Lung (tissue), 12 donors: Measurements from ENCODE around the gene GIMAP6. TPM values are rescaled to one million over a fixed set of nuclear protein-coding genes. Genes with fewer than 3 reads are reported as not detected.
A peak's percentile ranks its signal among the peaks of the same experiment; 100 is the strongest.
"Not testable (repeated sequence)": the region's sequence is repeated elsewhere in the genome, so short reads cannot be mapped to it uniquely, and the experiment has no call there.

Experiments used
- ATAC-seq: fragments of 200-7000 bp; cut with Tn5 transposase; one replicate; pipeline ENCODE4 v1.9.1; 2020; ENCODE audit warnings: moderate number of reproducible peaks; ENCODE audit not compliant: insufficient read depth, low FRiP score
- DNase-seq, 3 donors: peaks; one replicate each; pipeline ENCODE4 v3.0.0-alpha.2; 2013 to 2017
- H3K27ac ChIP-seq, 2 donors: one replicate each; pipeline ENCODE4 v1.5.1; 2013; ENCODE audit warnings: mild to moderate bottlenecking in 2 of 2, moderate library complexity in 2 of 2, control low read depth in 1 of 2, inconsistent platforms in 1 of 2, low read depth in 1 of 2, low read length in 1 of 2
- H3K27me3 ChIP-seq, 3 donors: one replicate each; pipeline ENCODE4 v1.5.1; 2013; ENCODE audit warnings: low read length in 2 of 3; ENCODE audit not compliant: control insufficient read depth in 3 of 3, insufficient read depth in 3 of 3
- H3K36me3 ChIP-seq, 4 donors: one replicate each; pipeline ENCODE4 v1.5.1; 2013; ENCODE audit warnings: low read length in 4 of 4, mild to moderate bottlenecking in 1 of 4, moderate library complexity in 1 of 4; ENCODE audit not compliant: control insufficient read depth in 4 of 4, insufficient read depth in 4 of 4
- H3K4me1 ChIP-seq, 5 donors: one replicate each; pipeline ENCODE4 v1.5.1; 2013; ENCODE audit warnings: low read length in 5 of 5, mild to moderate bottlenecking in 2 of 5, moderate library complexity in 1 of 5; ENCODE audit not compliant: control insufficient read depth in 5 of 5, insufficient read depth in 5 of 5
- H3K4me3 ChIP-seq: one replicate; pipeline ENCODE4 v1.5.1; 2013; ENCODE audit warnings: mild to moderate bottlenecking, control low read depth, moderate library complexity
- H3K9ac ChIP-seq, 2 donors: one replicate each; pipeline ENCODE4 v1.5.1; 2013; ENCODE audit warnings: low read length in 2 of 2, control low read depth in 1 of 2; ENCODE audit not compliant: insufficient read depth in 1 of 2
- H3K9me3 ChIP-seq, 4 donors: one replicate each; pipeline ENCODE4 v1.5.1; 2013; ENCODE audit warnings: low read length in 3 of 4, mild to moderate bottlenecking in 1 of 4, moderate library complexity in 1 of 4; ENCODE audit not compliant: control insufficient read depth in 4 of 4, insufficient read depth in 3 of 4
- CTCF ChIP-seq: IDR thresholded peaks from 2 replicates; pipeline ENCODE4 v1.5.1; 2012; ENCODE audit warnings: mild to moderate bottlenecking; ENCODE audit errors: control extremely low read depth, extremely low read depth
- WGBS, 2 donors: extraction: QIAGEN DNeasy Blood & Tissue Kit; methylation state at CpG; one replicate each; pipeline ENCODE4 v1.1.7; 2013; 5-methylcytosine and 5-hydroxymethylcytosine counted together
- polyA plus RNA-seq, 2 donors: library from polyadenylated mRNA; stranded (reverse); fragments of 200-250 nt; gene quantifications; one replicate each; pipeline ENCODE4 v1.2.1, GENCODE V29; 2013
- total RNA-seq, 2 donors: library from RNA; depleted of rRNA in 1 of 2; stranded (reverse); fragments of >200 nt in 1 of 2; gene quantifications; one replicate each; pipeline ENCODE4 v1.2.1, GENCODE V29; 2014 to 2021
- donor health status: control.
- donor health status: control.
- donor health status: Bipolar disorder and iron deficiency.
- donor health status: healthy.
- donor health status: DM: yes; HTN: yes; CAD: no.

Gene GIMAP6
- total and polyA plus RNA-seq, 4 donors, result 12.1 to 53.7 (median 40.0) TPM

GRCh38 chr7:150675714-150676113 is 43.5 kb upstream of the GIMAP6 start:
- Histone ChIP-seq H3K27me3 (no peaks in the 10 kb centered on the region), H3K36me3 (no peaks in the 10 kb centered on the region), H3K9ac (peak overlapping the region in 1 of 2 donors; percentile 23), H3K9me3 (no peaks in the 10 kb centered on the region), H3K27ac (peak overlapping the region; percentile 17 to 45), H3K4me1 (peaks cover 0 to 13% (median 0%) of the 10 kb centered on the region in 5 donors), H3K4me3 (no peak overlapping the region)
- 49 to 50% methylated on average over 2 of the region's 2 CpGs for WGBS, 2 donors
- DNase-seq (no peak), ATAC-seq (no peak)
- TF ChIP-seq CTCF, result no peak

DNA sequence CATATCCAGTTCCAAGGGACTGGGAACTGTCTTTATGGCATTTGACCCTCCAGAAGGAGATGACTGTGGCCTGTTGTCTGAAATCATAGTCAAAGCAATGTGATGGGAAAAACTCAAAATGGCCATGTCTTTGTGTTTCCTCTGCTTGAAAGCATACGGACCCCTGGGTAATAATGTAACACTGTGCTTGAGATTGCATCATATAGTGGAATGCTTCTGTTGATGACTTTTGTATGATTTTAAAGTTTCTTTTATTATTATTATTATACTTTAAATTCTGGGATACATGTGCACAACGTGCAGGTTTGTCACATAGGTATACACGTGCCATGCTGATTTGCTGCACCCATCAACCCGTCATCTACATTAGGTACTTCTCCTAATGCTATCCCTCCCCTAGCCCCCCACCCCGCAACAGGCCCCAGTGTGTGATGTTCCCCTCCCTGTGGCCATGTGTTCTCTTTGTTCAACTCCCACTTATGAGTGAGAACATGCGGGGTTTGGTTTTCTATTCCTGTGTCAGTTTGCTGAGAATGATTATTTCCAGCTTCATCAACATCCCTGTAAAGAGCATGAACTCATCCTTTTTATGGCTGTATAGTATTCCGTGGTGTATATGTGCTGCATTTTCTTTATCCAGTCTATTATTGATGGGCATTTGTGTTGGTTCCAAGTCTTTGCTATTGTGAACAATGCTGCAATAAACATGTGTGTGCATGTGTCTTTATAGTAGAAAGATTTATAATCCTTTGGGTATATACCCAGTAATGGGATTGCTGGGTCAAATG is 39.8 kb upstream of the GIMAP6 start:
- peaks cover 0 to 13% (median 0%) of the 10 kb centered on the region in 5 donors for H3K4me1 ChIP-seq
- not testable (repeated sequence) for H3K27me3 ChIP-seq, H3K4me3 ChIP-seq, H3K9ac ChIP-seq, H3K9me3 ChIP-seq, H3K27ac ChIP-seq, ATAC-seq, H3K36me3 ChIP-seq
- peak in 1 of 3 donors; percentile 21 for DNase-seq
- WGBS, 2 donors, result 93% methylated on average over 7 of the region's 7 CpGs

GRCh38 chr7:150668977-150669376 is 36.8 kb upstream of the GIMAP6 start:
- no peak for DNase-seq
- ATAC-seq, result no peak
- no peak overlapping the region for H3K9ac ChIP-seq

More at GRCh38 chr7:150668977-150669376, 36.8 kb upstream of the GIMAP6 start:
- Histone ChIP-seq H3K36me3 (no peaks in the 10 kb centered on the region), H3K27me3 (no peaks in the 10 kb centered on the region), H3K4me3 (no peak overlapping the region), H3K9me3 (peaks cover 0 to 4% (median 1%) of the 10 kb centered on the region in 4 donors), H3K4me1 (no peaks in the 10 kb centered on the region), H3K27ac (no peak overlapping the region)
- no peak for TF ChIP-seq CTCF
